Psoas muscle (tissue), 8 donors: ENCODE results near the gene SSH2. TPM values are rescaled to one million over a fixed set of nuclear protein-coding genes. Genes with fewer than 3 reads are reported as not detected.

Source experiments
- ATAC-seq, 4 donors: fragments of 200-7000 bp; cut with Tn5 transposase; one replicate each; pipeline ENCODE4 v1.9.1; 2020; ENCODE audit warnings: moderate library complexity in 3 of 4, mild to moderate bottlenecking in 2 of 4
- DNase-seq, 2 donors: peaks; one replicate each; pipeline ENCODE4 v3.0.0-alpha.2; 2020
- H3K27ac ChIP-seq: fragments of 200-600 bp; one replicate; pipeline ENCODE4 v1.8.0; 2022
- H3K27me3 ChIP-seq, 3 donors: fragments of 200-600 bp in 1 of 3; one replicate each; pipeline versions ENCODE4 v1.6.1 to v1.8.0; 2013 to 2022; ENCODE audit warnings: low read length in 2 of 3, mild to moderate bottlenecking in 2 of 3, moderate library complexity in 1 of 3; ENCODE audit not compliant: insufficient read depth in 3 of 3
- H3K36me3 ChIP-seq, 2 donors: fragments of 200-600 bp in 1 of 2; one replicate each; pipeline versions ENCODE4 v1.6.1 to v1.8.0; 2013 to 2022; ENCODE audit warnings: low read depth in 1 of 2, mild to moderate bottlenecking in 1 of 2, moderate library complexity in 1 of 2; ENCODE audit not compliant: insufficient read depth in 1 of 2
- H3K4me1 ChIP-seq: fragments of 200-600 bp; one replicate; pipeline ENCODE4 v1.8.0; 2022
- H3K4me3 ChIP-seq: fragments of 200-600 bp; one replicate; pipeline ENCODE4 v1.8.0; 2022; ENCODE audit warnings: mild to moderate bottlenecking
- H3K9me3 ChIP-seq: fragments of 200-600 bp; one replicate; pipeline ENCODE4 v1.8.0; 2022
- WGBS, 3 donors: extraction: QIAGEN DNeasy Blood & Tissue Kit; methylation state at CpG; one replicate each; pipeline versions ENCODE4 v1.1.6 to v1.1.7; 2013; 5-methylcytosine and 5-hydroxymethylcytosine counted together
- intact Hi-C, 2 donors: fragments of 100-400 bp; cut with DNase I; formaldehyde crosslinking; loops; one replicate each; pipeline versions ENCODE4 v1.11.0 to v1.14.2; 2022
- polyA plus RNA-seq, 3 donors: library from polyadenylated mRNA; stranded (reverse); fragments of 200-250 nt; gene quantifications; one replicate each; pipeline ENCODE4 v1.2.3, GENCODE V29; 2013
- total RNA-seq, 4 donors: library from RNA; stranded (reverse); fragmentation: NEBNext Ultra II Directional in 2 of 4; extraction: Animal tissue kit (Norgen Biotek cat#: 25700) in 2 of 4; gene quantifications; one replicate each; pipeline versions ENCODE4 v1.2.1 to v1.2.4, GENCODE V29; 2021 to 2023
- TF ChIP-seq, protein P1 (sequence below): fragments of 200-600 bp; IDR thresholded peaks from one replicate; pipeline ENCODE4 v1.8.0; 2022; ENCODE audit warnings: antibody characterized with exemption
- donor health status: healthy with polysubstance abuse.
- donor health status: DM: no; HTN: no; CAD: no; lungs with moderate emphysema.
- donor health status: Bipolar disorder and iron deficiency.
- donor health status: healthy.
- donor health status: DM: yes; HTN: yes; CAD: no.
- donor health status: DM: no; HTN: no; CAD: no.
- donor health status: DM: no; HTN: no; CAD: no.
- donor health status: DM: yes; HTN: yes; CAD: no.

Gene SSH2
- total and polyA plus RNA-seq, 7 donors, result 28.0 to 168 (median 107) TPM

DNA sequence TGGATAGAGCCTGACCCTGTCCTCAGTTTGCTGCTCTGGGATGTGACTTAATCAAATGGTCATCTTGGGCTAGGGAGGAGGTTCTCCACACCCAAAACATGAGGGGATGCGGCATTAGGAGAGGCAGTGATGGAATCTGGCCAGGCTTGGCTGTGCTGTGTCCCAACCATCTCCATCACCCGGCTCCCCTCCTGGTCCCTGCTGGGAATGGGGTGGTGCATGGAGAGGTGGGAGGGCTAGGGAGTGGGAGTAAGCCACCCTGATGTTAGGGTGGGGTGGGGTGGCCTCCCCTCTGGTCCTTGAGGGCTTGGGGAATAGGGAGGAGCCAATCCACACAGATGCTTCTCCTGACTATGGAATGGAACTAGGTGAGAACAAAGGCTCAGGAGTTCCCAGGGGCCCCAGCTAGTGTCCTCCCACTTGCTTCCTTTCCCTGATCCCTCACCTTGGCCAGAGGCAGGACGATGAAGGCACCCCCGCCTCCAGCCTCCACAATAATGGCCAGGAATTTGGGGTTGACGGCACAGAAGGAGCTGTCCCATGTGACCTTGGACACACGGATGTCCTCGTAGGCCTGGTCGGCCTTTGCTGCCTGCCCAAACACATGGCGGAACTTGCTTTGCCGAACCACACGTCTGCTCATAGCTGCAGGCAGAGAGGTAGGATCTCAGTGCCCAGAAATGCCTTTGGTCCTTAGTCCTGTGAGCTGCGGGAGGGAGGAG lies 309.1 kb downstream of the SSH2 start:
- ATAC-seq (no peak), DNase-seq (no peak)
- intact Hi-C loops, result loop anchor here in 1 of 2 donors (5.0 kb wide), 2 partner anchors 141 to 311 kb away; partner anchors contain the start of gene SSH2
- Histone ChIP-seq H3K4me1 (peaks cover 67% of the 10 kb centered on the region), H3K27ac (peak overlapping the region; percentile 99), H3K9me3 (no peaks in the 10 kb centered on the region), H3K36me3 (peaks cover 0 to 14% of the 10 kb centered on the region in 2 donors), H3K27me3 (no peaks in the 10 kb centered on the region), H3K4me3 (peak overlapping the region; percentile 98)
- TF ChIP-seq, protein P1, sequence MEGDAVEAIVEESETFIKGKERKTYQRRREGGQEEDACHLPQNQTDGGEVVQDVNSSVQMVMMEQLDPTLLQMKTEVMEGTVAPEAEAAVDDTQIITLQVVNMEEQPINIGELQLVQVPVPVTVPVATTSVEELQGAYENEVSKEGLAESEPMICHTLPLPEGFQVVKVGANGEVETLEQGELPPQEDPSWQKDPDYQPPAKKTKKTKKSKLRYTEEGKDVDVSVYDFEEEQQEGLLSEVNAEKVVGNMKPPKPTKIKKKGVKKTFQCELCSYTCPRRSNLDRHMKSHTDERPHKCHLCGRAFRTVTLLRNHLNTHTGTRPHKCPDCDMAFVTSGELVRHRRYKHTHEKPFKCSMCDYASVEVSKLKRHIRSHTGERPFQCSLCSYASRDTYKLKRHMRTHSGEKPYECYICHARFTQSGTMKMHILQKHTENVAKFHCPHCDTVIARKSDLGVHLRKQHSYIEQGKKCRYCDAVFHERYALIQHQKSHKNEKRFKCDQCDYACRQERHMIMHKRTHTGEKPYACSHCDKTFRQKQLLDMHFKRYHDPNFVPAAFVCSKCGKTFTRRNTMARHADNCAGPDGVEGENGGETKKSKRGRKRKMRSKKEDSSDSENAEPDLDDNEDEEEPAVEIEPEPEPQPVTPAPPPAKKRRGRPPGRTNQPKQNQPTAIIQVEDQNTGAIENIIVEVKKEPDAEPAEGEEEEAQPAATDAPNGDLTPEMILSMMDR, result no peak
- 47 to 58% (median 50%) methylated on average over 12 of the region's 12 CpGs for WGBS, 3 donors

DNA sequence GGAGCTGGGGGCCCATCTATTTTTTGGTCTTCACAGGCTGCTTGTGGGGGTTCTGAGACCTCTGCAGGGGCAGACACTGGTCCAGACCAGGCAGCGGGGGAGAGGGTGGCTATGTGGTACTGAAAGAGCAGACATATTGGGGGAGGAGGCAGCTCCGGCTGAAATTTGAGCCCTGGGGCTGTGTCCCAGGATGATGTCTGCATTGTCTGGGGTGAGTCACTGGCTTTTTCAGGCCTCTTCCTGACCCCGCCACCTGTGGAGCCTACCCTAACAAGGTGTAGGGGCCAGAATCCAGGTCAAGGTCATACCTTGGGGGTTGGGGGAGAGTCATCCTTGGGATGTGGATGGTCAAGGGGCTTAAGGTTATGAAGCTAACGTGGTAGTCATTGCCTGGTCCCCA lies 309.8 kb downstream of the SSH2 start:
- peak overlapping the region; percentile 99 for H3K27ac ChIP-seq
- intact Hi-C loops, result loop anchor here in 1 of 2 donors (5.0 kb wide), 2 partner anchors 142 to 312 kb away; partner anchors contain the start of gene SSH2
- WGBS, 3 donors, result 36 to 62% (median 46%) methylated on average over 4 of the region's 4 CpGs

DNA sequence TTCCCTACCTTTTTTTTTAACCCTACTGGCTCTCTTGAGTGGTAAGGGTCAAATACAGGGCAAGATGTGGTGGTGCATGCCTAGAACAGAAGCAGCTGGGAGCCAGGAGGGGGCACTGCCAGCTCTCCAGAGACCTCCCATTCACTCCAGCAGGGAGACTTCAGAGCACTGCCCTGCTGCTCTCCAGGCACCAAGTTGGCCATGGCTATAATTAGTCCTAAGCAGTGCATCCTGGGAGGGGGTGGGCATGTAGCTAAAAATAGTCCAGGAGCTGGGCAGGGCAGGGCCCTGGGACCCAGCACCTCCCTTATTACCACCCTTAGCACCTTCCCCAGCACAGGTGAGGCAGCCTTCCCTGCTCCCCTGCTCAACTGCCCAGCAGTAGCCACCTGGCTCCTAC lies 310.8 kb downstream of the SSH2 start:
- H3K4me1 ChIP-seq, result peaks cover 69% of the 10 kb centered on the region
- H3K36me3 ChIP-seq, result peaks cover 0 to 22% of the 10 kb centered on the region in 2 donors
- DNase-seq (peak; percentile 48 to 84), ATAC-seq (peak; percentile 58 to 66 (median 59))
- H3K4me3 ChIP-seq, result peak overlapping the region; percentile 98
- no peaks in the 10 kb centered on the region for H3K9me3 ChIP-seq
- TF ChIP-seq, protein P1, result peak; percentile 41
- H3K27me3 ChIP-seq, result no peaks in the 10 kb centered on the region
- peak overlapping the region; percentile 99 for H3K27ac ChIP-seq
- intact Hi-C loops, result no loop called here

More for the DNA sequence above, 309.8 kb downstream of the SSH2 start:
- Histone ChIP-seq H3K9me3 (no peaks in the 10 kb centered on the region), H3K27me3 (no peaks in the 10 kb centered on the region), H3K36me3 (peaks cover 0 to 16% of the 10 kb centered on the region in 2 donors), H3K4me1 (peaks cover 66% of the 10 kb centered on the region), H3K4me3 (peak overlapping the region; percentile 98)
- TF ChIP-seq, protein P1, result no peak
- ATAC-seq (peak; percentile 45 to 58 (median 51)), DNase-seq (peak; percentile 62 to 85)

DNA sequence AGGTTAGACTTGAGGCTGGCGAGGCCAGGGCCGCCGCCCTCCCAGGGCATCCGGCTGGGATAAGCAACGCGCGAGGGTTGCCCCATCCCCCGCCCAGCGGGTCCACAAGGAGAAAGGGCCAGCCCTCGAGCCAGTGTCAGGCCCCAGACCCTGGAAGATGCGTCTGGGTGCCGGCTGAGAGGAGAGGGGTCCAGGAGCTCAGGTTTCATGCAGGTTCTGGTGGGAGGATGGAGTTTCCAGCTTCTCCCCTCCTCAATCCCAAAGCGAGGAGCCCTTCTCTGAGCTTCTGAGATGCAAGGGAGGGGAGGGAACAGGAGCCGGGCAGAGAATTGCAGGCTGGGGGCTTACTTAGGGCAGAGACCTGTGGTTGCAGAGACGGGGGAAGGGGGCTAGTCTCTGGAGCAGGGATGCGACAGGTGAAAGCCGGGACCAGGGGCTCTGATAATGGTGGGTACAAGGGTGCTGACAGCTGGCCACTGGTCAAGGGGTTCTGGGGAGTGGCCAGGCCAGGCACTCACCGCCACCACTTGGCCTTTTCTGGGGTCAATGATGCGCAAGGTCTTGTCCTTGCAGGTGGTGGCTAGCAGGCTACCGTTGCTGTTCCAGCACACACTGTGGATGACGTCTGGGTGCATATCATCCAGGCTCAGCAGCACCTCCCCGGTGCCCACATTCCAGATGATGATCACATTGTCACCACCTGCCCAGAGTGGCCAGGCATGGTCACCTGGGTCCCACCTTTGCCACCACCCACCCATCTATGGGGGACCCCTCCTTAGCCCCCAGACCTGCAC lies 311.6 kb downstream of the SSH2 start:
- H3K4me3 ChIP-seq, result peak overlapping the region; percentile 98
- 45 to 55% (median 47%) methylated on average over 15 to 22 of the region's 22 CpGs for WGBS, 3 donors
- no peak for ATAC-seq
- DNase-seq, result no peak
- intact Hi-C loops, result no loop called here
- no peaks in the 10 kb centered on the region for H3K27me3 ChIP-seq
- no peaks in the 10 kb centered on the region for H3K9me3 ChIP-seq
- TF ChIP-seq, protein P1, result no peak
- H3K27ac ChIP-seq, result peak overlapping the region; percentile 99
- peaks cover 72% of the 10 kb centered on the region for H3K4me1 ChIP-seq
- H3K36me3 ChIP-seq, result peaks cover 0 to 22% of the 10 kb centered on the region in 2 donors
